K562 (cell line): Measurements from ENCODE around the gene S1PR1. TPM values are rescaled to one million over a fixed set of nuclear protein-coding genes. Genes with fewer than 3 reads are reported as not detected.

Experiments used
- ATAC-seq: fragments of 200-7000 bp; cut with Tn5 transposase; 3 replicates; pipeline ENCODE4 v1.9.1; 2020; ENCODE audit warnings: moderate library complexity
- BruUV-seq: library from RNA; stranded (reverse); fragments of 400-500 nt; replicated peaks from 2 replicates; lab custom pipeline; 2021; lab: Mats Ljungman, UMichigan
- CTCF ChIA-PET: fragments of 300-600 bp; formaldehyde crosslinking; extraction: SDS; loops from one replicate; lab custom pipeline; 2021; ENCODE audit warnings: low intra/inter-chr PET ratio; lab: Yijun Ruan, JAX
- POLR2A ChIA-PET: fragments of 300-600, 350-650 bp; sonication (Branson Sonifier 250); formaldehyde crosslinking; extraction: SDS; loops from one replicate; lab custom pipeline; 2021; ENCODE audit warnings: antibody characterized with exemption, inconsistent platforms; lab: Yijun Ruan, JAX
- DNase-seq, 4 experiments: peaks; one replicate each; pipeline versions ENCODE4 v3.0.0 to v3.0.0-alpha.2; 2011 to 2018; ENCODE audit warnings: low spot score in 3 of 4, mixed read lengths in 3 of 4; ENCODE audit errors: extremely low read depth in 1 of 4
- FAIRE-seq: peaks from 2 replicates; lab custom pipeline; 2011; peaks lifted over from hg19 to GRCh38; lab: Jason Lieb, UNC
- H2AFZ ChIP-seq: 2 replicates; pipeline ENCODE4 v1.6.0; 2011; ENCODE audit warnings: low read depth, low read length, control low read depth, inconsistent platforms
- H3K27ac ChIP-seq: fragments of 200-600 bp; 3 replicates; pipeline ENCODE4 v1.8.0; 2011; ENCODE audit warnings: low read depth, mild to moderate bottlenecking, control low read depth, inconsistent platforms, low read length, moderate library complexity, mixed read lengths; ENCODE audit errors: extremely low read depth
- H3K27me3 ChIP-seq, 2 experiments: fragments of 300-600 bp in 1 of 2; 2 replicates in 1 of 2; 3 replicates in 1 of 2; pipeline versions ENCODE4 v1.6.0 to v1.8.0; 2011; ENCODE audit warnings: inconsistent platforms in 2 of 2, low read length in 2 of 2, mild to moderate bottlenecking in 1 of 2, mixed read lengths in 1 of 2, moderate library complexity in 1 of 2; ENCODE audit not compliant: control insufficient read depth in 2 of 2, insufficient read depth in 2 of 2
- H3K36me3 ChIP-seq: fragments of 300-600 bp; 3 replicates; pipeline ENCODE4 v1.8.0; 2011; ENCODE audit warnings: mild to moderate bottlenecking, low read length, inconsistent platforms; ENCODE audit not compliant: control insufficient read depth, insufficient read depth
- H3K4me1 ChIP-seq, 2 experiments: fragments of 200-600 bp in 1 of 2; replicated peaks in 1 of 2; 2 replicates in 1 of 2; 3 replicates in 1 of 2; pipeline versions ENCODE4 v1.5.1 to v1.8.0; 2011; ENCODE audit warnings: inconsistent platforms in 2 of 2, low read length in 2 of 2, mild to moderate bottlenecking in 1 of 2, mixed read lengths in 1 of 2, moderate library complexity in 1 of 2; ENCODE audit not compliant: control insufficient read depth in 2 of 2, insufficient read depth in 2 of 2
- H3K4me2 ChIP-seq: 2 replicates; pipeline ENCODE4 v1.6.1; 2011; ENCODE audit warnings: low read length, control low read depth, inconsistent platforms, mixed read lengths; ENCODE audit not compliant: insufficient read depth
- H3K4me3 ChIP-seq: fragments of 200-600 bp; sonication (generic), shearing (Covaris generic); 2 replicates; pipeline ENCODE4 v1.5.1; 2016; ENCODE audit warnings: control low read depth, inconsistent platforms
- H3K79me2 ChIP-seq: fragments of 200-600 bp; 3 replicates; pipeline ENCODE4 v1.8.0; 2011; ENCODE audit warnings: low read length, inconsistent platforms; ENCODE audit not compliant: control insufficient read depth, insufficient read depth
- H3K9ac ChIP-seq, 2 experiments: 2 replicates each; pipeline versions ENCODE4 v1.6.0 to v1.6.1; 2011; ENCODE audit warnings: low read depth in 2 of 2, low read length in 2 of 2, control low read depth in 1 of 2, inconsistent platforms in 1 of 2, mild to moderate bottlenecking in 1 of 2, mixed read lengths in 1 of 2; ENCODE audit not compliant: insufficient read depth in 1 of 2
- H3K9me1 ChIP-seq: one replicate; pipeline ENCODE4 v1.6.0; 2011; ENCODE audit warnings: inconsistent platforms, mild to moderate bottlenecking, low read length, moderate library complexity; ENCODE audit not compliant: control insufficient read depth, insufficient read depth
- H3K9me3 ChIP-seq: replicated peaks from 2 replicates; pipeline ENCODE4 v1.5.1; 2011; ENCODE audit warnings: low read depth, low read length, inconsistent platforms; ENCODE audit not compliant: control insufficient read depth, insufficient read depth
- H4K20me1 ChIP-seq: replicated peaks from 2 replicates; pipeline ENCODE4 v1.6.1; 2011; ENCODE audit warnings: low read length, inconsistent platforms, mixed read lengths; ENCODE audit not compliant: control insufficient read depth, insufficient read depth
- CHD4 ChIP-seq: fragments of 200-600 bp; sonication (generic); IDR thresholded peaks from 3 replicates; pipeline ENCODE4 v1.6.1; 2012; ENCODE audit warnings: low read depth, mild to moderate bottlenecking, mixed read lengths, low read length, inconsistent platforms; ENCODE audit not compliant: insufficient read depth, insufficient replicate concordance, poor library complexity, severe bottlenecking
- FOXK2 ChIP-seq, 2 experiments: fragments of 450-650 bp; IDR thresholded peaks in 1 of 2; conservative IDR thresholded peaks in 1 of 2; 2 replicates each; pipeline ENCODE4 v1.6.1; 2016; ENCODE audit warnings: low read depth in 2 of 2, mild to moderate bottlenecking in 1 of 2
- KDM4B ChIP-seq, 2 experiments: fragments of 450-650 bp in 1 of 2; sonication (generic) in 1 of 2; IDR thresholded peaks; 2 replicates each; pipeline ENCODE4 v1.6.1; 2016 to 2017; ENCODE audit warnings: borderline replicate concordance in 2 of 2, antibody characterized with exemption in 1 of 2, low read depth in 1 of 2, mild to moderate bottlenecking in 1 of 2
- PTRF ChIP-seq: fragments of 450-650 bp; IDR thresholded peaks from 2 replicates; pipeline ENCODE4 v1.6.1; 2016; ENCODE audit warnings: mild to moderate bottlenecking, missing genetic modification characterization, missing compliant biosample characterization
- TBL1XR1 ChIP-seq, 2 experiments: IDR thresholded peaks; 2 replicates each; pipeline ENCODE4 v1.6.1; 2012; ENCODE audit warnings: improper control_type of control experiment in 2 of 2, low read length in 2 of 2, mild to moderate bottlenecking in 1 of 2
- WGBS: fragments of 100-300 bp; shearing (Covaris generic); methylation state at CpG from one replicate; pipeline ENCODE4 v1.1.6; 2016; ENCODE audit warnings: low coverage, mixed read lengths; ENCODE audit not compliant: insufficient coverage; ENCODE audit errors: missing lambda C conversion rate; 5-methylcytosine and 5-hydroxymethylcytosine counted together
- in situ Hi-C: fragments of 300-500 bp; cut with MboI; formaldehyde crosslinking; loops from 4 replicates; pipeline ENCODE4 v1.15.0; 2018; ENCODE audit warnings: inconsistent platforms, mixed read lengths
- intact Hi-C: fragments of 100-400 bp; cut with micrococcal nuclease; formaldehyde crosslinking; loops from 2 replicates; pipeline ENCODE4 v1.14.2; 2022
- polyA plus RNA-seq, 8 experiments: library from polyadenylated mRNA; depleted of rRNA in 4 of 8; stranded (reverse) in 5 of 8; unstranded in 3 of 8; fragments of >200 nt; fragmentation: Nextera tagmentation in 2 of 8; fragmentation: Illumina TruSeq in 1 of 8; extraction: Ambion mirVana in 2 of 8; extraction: Trizol in 1 of 8; gene quantifications; 2 replicates each; pipeline versions ENCODE4 v1.2.1 to v1.2.3, GENCODE V29; 2011 to 2014; ENCODE audit warnings: inconsistent platforms in 1 of 8, missing spikeins in 1 of 8
- total RNA-seq, 7 experiments: library from RNA; depleted of rRNA in 6 of 7; stranded (reverse); fragments of >200 nt in 6 of 7; fragmentation: Illumina TruSeq in 2 of 7; extraction: Trizol in 2 of 7; gene quantifications; 2 replicates each; pipeline versions ENCODE4 v1.2.1 to v1.2.3, GENCODE V29; 2011 to 2021; ENCODE audit warnings: low replicate concordance in 1 of 7

The S1PR1 gene
- total and polyA plus RNA-seq, 9 of the 15 experiments (the other 6 are each of a cell fraction or from before 2014, with no cell fraction given): 0.22 to 1.2 (median 0.43) TPM

- intact Hi-C loops: no loop called here
- TF ChIP-seq CHD4 (no peak), KDM4B (IDR thresholded peaks at IDR 0.05; ENCODE audit: borderline replicate concordance in 2 of 2, low read depth in 1 of 2) (no peak), FOXK2 (conservative IDR thresholded peaks at IDR 0.05 in 1 of 2, IDR thresholded peaks at IDR 0.05 in 1 of 2; ENCODE audit: low read depth in 2 of 2) (no peak), PTRF (no peak), TBL1XR1 (IDR thresholded peaks at IDR 0.05; ENCODE audit: low read length in 2 of 2) (no peak)
- TF ChIP-seq, all 486 proteins: peak for 0
- no peak for DNase-seq
- no peak overlapping the region for H3K4me2 ChIP-seq
- H4K20me1 ChIP-seq: no peaks in the 10 kb centered on the region
- ChIA-PET POLR2A (interaction anchor here (0.7 to 0.8 kb wide), 2 partner anchors 19 to 705 kb away, joined by 3 to 4 read pairs; no protein-coding TSS in a partner anchor), CTCF (no interaction called here)
- no peaks in the 10 kb centered on the region for H3K36me3 ChIP-seq
- in situ Hi-C loops: no loop called here
- no peaks in the 10 kb centered on the region for H3K9me1 ChIP-seq
- no peak overlapping the region for H3K9ac ChIP-seq
- no peak overlapping the region for H2AFZ ChIP-seq
- H3K4me3 ChIP-seq: no peak overlapping the region
- no peak for ATAC-seq
- H3K4me1 ChIP-seq: peaks cover 15 to 27% of the 10 kb centered on the region in 2 experiments; a peak in 4 of 5 replicates
- H3K27me3 ChIP-seq: peaks cover 0 to 23% of the 10 kb centered on the region in 2 experiments; a peak in 4 of 5 replicates
- WGBS: 43% methylated on average over 8 of the region's 10 CpGs
- H3K27ac ChIP-seq: no peak overlapping the region
- H3K9me3 ChIP-seq: no peaks in the 10 kb centered on the region
- no peak for FAIRE-seq
- no TSS peak for BruUV-seq
- H3K79me2 ChIP-seq: no peaks in the 10 kb centered on the region
These were observed 3.2 kb downstream of the S1PR1 start for GRCh38 chr1:101240041-101240430.
